SK-N-SH (cell line): ENCODE results near the gene SH3PXD2A. TPM values are rescaled to one million over a fixed set of nuclear protein-coding genes. Genes with fewer than 3 reads are reported as not detected.

Source experiments
- CTCF ChIA-PET: fragments of 300-600, 350-600 bp; formaldehyde crosslinking; extraction: SDS; loops from one replicate; lab custom pipeline; 2021; lab: Yijun Ruan, JAX
- POLR2A ChIA-PET: fragments of 350-600 bp; sonication (Branson Sonifier 250); formaldehyde crosslinking; extraction: SDS; loops from one replicate; lab custom pipeline; 2020; ENCODE audit warnings: antibody characterized with exemption, inconsistent platforms; lab: Yijun Ruan, JAX
- DNase-seq: peaks from one replicate; pipeline ENCODE4 v3.0.0; 2012
- H2AFZ ChIP-seq: fragments of 200-600 bp; sonication (generic); 2 replicates; pipeline ENCODE4 v1.8.1; 2016; ENCODE audit warnings: antibody characterized with exemption, mild to moderate bottlenecking, low read depth
- H3F3A ChIP-seq: fragments of 200-600 bp; sonication (generic); replicated peaks from 2 replicates; pipeline ENCODE3; 2016; ENCODE audit warnings: antibody characterized with exemption, mild to moderate bottlenecking; ENCODE audit not compliant: insufficient read depth
- H3K27ac ChIP-seq, 2 experiments: fragments of 200-500 bp in 1 of 2; fragments of 200-600 bp in 1 of 2; sonication (Bioruptor generic) in 1 of 2; sonication (generic), shearing (Covaris generic) in 1 of 2; 2 replicates each; pipeline versions ENCODE4 v1.5.1 to v1.6.1; 2014 to 2016; ENCODE audit warnings: low read depth in 2 of 2, inconsistent platforms in 1 of 2, low read length in 1 of 2, mild to moderate bottlenecking in 1 of 2, mixed read lengths in 1 of 2
- H3K27me3 ChIP-seq: fragments of 200-600 bp; sonication (generic), shearing (Covaris generic); 2 replicates; pipeline ENCODE4 v1.6.1; 2016; ENCODE audit warnings: mixed run types; ENCODE audit not compliant: insufficient read depth
- H3K36me3 ChIP-seq, 2 experiments: fragments of 200-500 bp in 1 of 2; fragments of 200-600 bp in 1 of 2; sonication (Bioruptor generic) in 1 of 2; sonication (generic) in 1 of 2; replicated peaks in 1 of 2; 2 replicates each; pipeline versions ENCODE3 to v1.5.1; 2014 to 2016; ENCODE audit warnings: low read length in 1 of 2, mild to moderate bottlenecking in 1 of 2; ENCODE audit not compliant: insufficient read depth in 2 of 2, control insufficient read depth in 1 of 2
- H3K4me1 ChIP-seq, 2 experiments: fragments of 200-500 bp in 1 of 2; fragments of 200-600 bp in 1 of 2; sonication (Bioruptor generic) in 1 of 2; sonication (generic), shearing (Covaris generic) in 1 of 2; 2 replicates each; pipeline versions ENCODE4 v1.5.1 to v1.6.1; 2014 to 2016; ENCODE audit warnings: low read depth in 1 of 2, low read length in 1 of 2, mixed run types in 1 of 2; ENCODE audit not compliant: insufficient read depth in 2 of 2, control insufficient read depth in 1 of 2
- H3K4me2 ChIP-seq: fragments of 200-600 bp; sonication (generic), shearing (Covaris generic); 2 replicates; pipeline ENCODE4 v1.6.1; 2017; ENCODE audit warnings: mixed run types
- H3K4me3 ChIP-seq, 2 experiments: fragments of 200-500 bp in 1 of 2; fragments of 200-600 bp in 1 of 2; sonication (Bioruptor generic) in 1 of 2; sonication (generic), shearing (Covaris generic) in 1 of 2; 2 replicates each; pipeline versions ENCODE4 v1.5.1 to v1.8.1; 2014 to 2016; ENCODE audit warnings: low read depth in 2 of 2, inconsistent platforms in 1 of 2, low read length in 1 of 2, mild to moderate bottlenecking in 1 of 2, mixed read lengths in 1 of 2, moderate library complexity in 1 of 2
- H3K79me2 ChIP-seq: fragments of 200-600 bp; sonication (generic); 2 replicates; pipeline ENCODE4 v1.8.1; 2017; ENCODE audit warnings: mild to moderate bottlenecking; ENCODE audit not compliant: insufficient read depth
- H3K9ac ChIP-seq: fragments of 200-600 bp; sonication (generic); 2 replicates; pipeline ENCODE4 v1.6.1; 2017; ENCODE audit warnings: mixed run types
- H3K9me2 ChIP-seq: fragments of 200-600 bp; sonication (generic); 2 replicates; pipeline ENCODE4 v1.6.1; 2017; ENCODE audit warnings: mixed run types
- H3K9me3 ChIP-seq: fragments of 200-600 bp; sonication (generic); 2 replicates; pipeline ENCODE4 v1.6.1; 2017; ENCODE audit warnings: mixed run types, mild to moderate bottlenecking, moderate library complexity
- H4K20me1 ChIP-seq: fragments of 200-600 bp; sonication (generic); 2 replicates; pipeline ENCODE4 v1.6.1; 2017; ENCODE audit warnings: mild to moderate bottlenecking, mixed run types; ENCODE audit not compliant: insufficient read depth
- CTCF ChIP-seq: fragments of 200-600 bp; sonication (generic); IDR thresholded peaks from 2 replicates; pipeline ENCODE4 v1.6.1; 2017; ENCODE audit warnings: antibody characterized with exemption, mild to moderate bottlenecking, moderate library complexity
- EP300 ChIP-seq, 2 experiments: IDR thresholded peaks; 2 replicates each; pipeline versions ENCODE4 v1.4.0 to v1.6.1; 2012; ENCODE audit warnings: borderline replicate concordance in 1 of 2, low read depth in 1 of 2, low read length in 1 of 2
- FOSL2 ChIP-seq: IDR thresholded peaks from 2 replicates; pipeline ENCODE4 v1.4.0; 2012; ENCODE audit warnings: low read depth, mild to moderate bottlenecking, moderate library complexity, borderline replicate concordance
- FOXJ3 ChIP-seq: sonication (generic); formaldehyde crosslinking; IDR thresholded peaks from 2 replicates; pipeline ENCODE4 v1.5.1; 2020; ENCODE audit warnings: mild to moderate bottlenecking, missing genetic modification reagents
- FOXM1 ChIP-seq: IDR thresholded peaks from 2 replicates; pipeline ENCODE4 v1.4.0; 2012; ENCODE audit warnings: low read depth, mild to moderate bottlenecking
- GATA2 ChIP-seq: sonication (generic); formaldehyde crosslinking; IDR thresholded peaks from 2 replicates; pipeline ENCODE4 v1.5.0; 2020; ENCODE audit warnings: mild to moderate bottlenecking, missing genetic modification reagents
- MEF2A ChIP-seq: IDR thresholded peaks from 2 replicates; pipeline ENCODE4 v1.4.0; 2012; ENCODE audit warnings: low read depth, borderline replicate concordance
- NFIC ChIP-seq: IDR thresholded peaks from 2 replicates; pipeline ENCODE4 v1.4.0; 2012; ENCODE audit warnings: borderline replicate concordance
- PBX3 ChIP-seq: IDR thresholded peaks from 2 replicates; pipeline ENCODE4; 2012
- REST ChIP-seq: IDR thresholded peaks from 2 replicates; pipeline ENCODE4 v1.6.1; 2012; ENCODE audit warnings: mild to moderate bottlenecking, low read depth, low read length, moderate library complexity
- RFX5 ChIP-seq: IDR thresholded peaks from 2 replicates; pipeline ENCODE4 v1.6.1; 2012; ENCODE audit warnings: mild to moderate bottlenecking, improper control_type of control experiment, low read length
- RXRA ChIP-seq: IDR thresholded peaks from 2 replicates; pipeline ENCODE4 v1.4.0; 2012; ENCODE audit warnings: low read depth, mild to moderate bottlenecking, borderline replicate concordance
- SIN3A ChIP-seq: IDR thresholded peaks from 2 replicates; pipeline ENCODE4 v1.6.1; 2012; ENCODE audit warnings: low read depth, mild to moderate bottlenecking, low read length, moderate library complexity, borderline replicate concordance
- TAF1 ChIP-seq: IDR thresholded peaks from 2 replicates; pipeline ENCODE4 v1.6.1; 2012; ENCODE audit warnings: low read depth, mild to moderate bottlenecking, low read length, moderate library complexity, borderline replicate concordance
- TCF12 ChIP-seq: IDR thresholded peaks from 2 replicates; pipeline ENCODE4 v1.4.0; 2012
- YY1 ChIP-seq: IDR thresholded peaks from 2 replicates; pipeline ENCODE4 v1.4.0; 2012; ENCODE audit warnings: low read depth, mild to moderate bottlenecking
- WGBS: methylation state at CpG from one replicate; pipeline ENCODE4 v1.1.6; 2017; ENCODE audit warnings: low lambda C conversion rate; 5-methylcytosine and 5-hydroxymethylcytosine counted together
- polyA plus RNA-seq, 3 experiments: library from polyadenylated mRNA; depleted of rRNA; stranded (reverse); fragments of >200 nt; gene quantifications; 2 replicates each; pipeline ENCODE4 v1.2.3, GENCODE V29; 2012
- TF ChIP-seq, protein P1 (sequence below): IDR thresholded peaks from 2 replicates; pipeline ENCODE4 v1.4.0; 2012; ENCODE audit warnings: low read depth
- TF ChIP-seq, protein P2 (sequence below): IDR thresholded peaks from 2 replicates; pipeline ENCODE4 v1.4.0; 2012; ENCODE audit warnings: low read depth, borderline replicate concordance
- TF ChIP-seq, protein P3 (sequence below): IDR thresholded peaks from 2 replicates; pipeline ENCODE4 v1.4.0; 2012; ENCODE audit warnings: low read depth, borderline replicate concordance

SH3PXD2A gene
- polyA plus RNA-seq, 1 of the 3 experiments (the other 2 are of a cell fraction), result 2.5 TPM

DNA sequence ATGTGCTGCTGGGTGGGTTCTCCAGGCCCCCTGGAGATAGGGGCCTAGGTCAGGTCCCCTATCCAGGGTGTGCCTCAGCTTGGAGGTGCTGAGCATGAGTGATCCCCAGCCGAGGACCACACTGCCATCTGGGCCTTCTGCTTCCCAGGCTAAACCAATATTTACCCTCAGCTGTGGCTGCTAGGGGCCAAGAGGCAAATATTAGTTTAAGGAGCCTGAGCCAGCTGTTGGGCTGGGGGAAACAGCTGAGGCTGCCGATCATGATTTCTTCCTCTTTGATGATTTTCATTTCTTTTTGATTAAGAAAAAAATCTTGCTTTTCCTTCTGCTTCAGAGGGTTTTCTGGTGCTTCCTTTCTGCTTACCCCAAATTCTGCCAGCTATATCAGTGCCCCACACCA is 278.5 kb downstream of the SH3PXD2A start:
- no peak overlapping the region for H3K4me3 ChIP-seq
- peaks cover 0 to 6% of the 10 kb centered on the region in 2 experiments; a peak in 1 of 4 replicates for H3K4me1 ChIP-seq
- H3K9me3 ChIP-seq, result no peaks in the 10 kb centered on the region
- TF ChIP-seq EP300 (IDR thresholded peaks at IDR 0.05; ENCODE audit: borderline replicate concordance in 1 of 2, low read depth in 1 of 2, low read length in 1 of 2), result no peak
- TF ChIP-seq RFX5, result no peak
- TF ChIP-seq NFIC, result no peak
- TF ChIP-seq PBX3, result no peak
- no peak for TF ChIP-seq FOSL2
- TF ChIP-seq GATA2 (CRISPR knock-in tag), result no peak
- TF ChIP-seq MEF2A, result no peak
- no peak for TF ChIP-seq RXRA
- no peak for TF ChIP-seq CTCF
- TF ChIP-seq FOXJ3 (CRISPR knock-in tag), result no peak
- no peak for TF ChIP-seq REST
- TF ChIP-seq TAF1, result no peak
- TF ChIP-seq, protein P1, sequence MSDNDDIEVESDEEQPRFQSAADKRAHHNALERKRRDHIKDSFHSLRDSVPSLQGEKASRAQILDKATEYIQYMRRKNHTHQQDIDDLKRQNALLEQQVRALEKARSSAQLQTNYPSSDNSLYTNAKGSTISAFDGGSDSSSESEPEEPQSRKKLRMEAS, result no peak
- no peak for TF ChIP-seq FOXM1
- TF ChIP-seq, protein P2, sequence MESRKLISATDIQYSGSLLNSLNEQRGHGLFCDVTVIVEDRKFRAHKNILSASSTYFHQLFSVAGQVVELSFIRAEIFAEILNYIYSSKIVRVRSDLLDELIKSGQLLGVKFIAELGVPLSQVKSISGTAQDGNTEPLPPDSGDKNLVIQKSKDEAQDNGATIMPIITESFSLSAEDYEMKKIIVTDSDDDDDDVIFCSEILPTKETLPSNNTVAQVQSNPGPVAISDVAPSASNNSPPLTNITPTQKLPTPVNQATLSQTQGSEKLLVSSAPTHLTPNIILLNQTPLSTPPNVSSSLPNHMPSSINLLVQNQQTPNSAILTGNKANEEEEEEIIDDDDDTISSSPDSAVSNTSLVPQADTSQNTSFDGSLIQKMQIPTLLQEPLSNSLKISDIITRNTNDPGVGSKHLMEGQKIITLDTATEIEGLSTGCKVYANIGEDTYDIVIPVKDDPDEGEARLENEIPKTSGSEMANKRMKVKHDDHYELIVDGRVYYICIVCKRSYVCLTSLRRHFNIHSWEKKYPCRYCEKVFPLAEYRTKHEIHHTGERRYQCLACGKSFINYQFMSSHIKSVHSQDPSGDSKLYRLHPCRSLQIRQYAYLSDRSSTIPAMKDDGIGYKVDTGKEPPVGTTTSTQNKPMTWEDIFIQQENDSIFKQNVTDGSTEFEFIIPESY, result no peak
- TF ChIP-seq, protein P3, sequence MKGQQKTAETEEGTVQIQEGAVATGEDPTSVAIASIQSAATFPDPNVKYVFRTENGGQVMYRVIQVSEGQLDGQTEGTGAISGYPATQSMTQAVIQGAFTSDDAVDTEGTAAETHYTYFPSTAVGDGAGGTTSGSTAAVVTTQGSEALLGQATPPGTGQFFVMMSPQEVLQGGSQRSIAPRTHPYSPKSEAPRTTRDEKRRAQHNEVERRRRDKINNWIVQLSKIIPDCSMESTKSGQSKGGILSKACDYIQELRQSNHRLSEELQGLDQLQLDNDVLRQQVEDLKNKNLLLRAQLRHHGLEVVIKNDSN, result no peak
- no peak for TF ChIP-seq TCF12
- TF ChIP-seq YY1, result no peak
- TF ChIP-seq SIN3A, result no peak
- no peak overlapping the region for H2AFZ ChIP-seq
- no peaks in the 10 kb centered on the region for H4K20me1 ChIP-seq
- no peak for DNase-seq
- H3K9ac ChIP-seq, result no peak overlapping the region
- H3K4me2 ChIP-seq, result no peak overlapping the region
- no peaks in the 10 kb centered on the region for H3F3A ChIP-seq
- no peaks in the 10 kb centered on the region; the same call in 1 of the 2 replicates for H3K27me3 ChIP-seq
- H3K79me2 ChIP-seq, result no peaks in the 10 kb centered on the region
- ChIA-PET CTCF (interaction anchor here (0.9 to 7.4 kb wide), 6 partner anchors 12 to 110 kb away, joined by 3 to 51 read pairs (median 6); partner anchors contain the start of gene CALHM3), POLR2A (no interaction called here)
- H3K27ac ChIP-seq, result no peak overlapping the region
- no peaks in the 10 kb centered on the region for H3K9me2 ChIP-seq
- 87% methylated on average over 1 of the region's 2 CpGs for WGBS
- no peaks in the 10 kb centered on the region for H3K36me3 ChIP-seq
